ENCODE measurements around the gene RBM38.

The RBM38 gene

GRCh38 chr20:57372581-57373350 is 18.4 kb upstream of the RBM38 start:
- Histone ChIP-seq H3K27me3 (no peaks in the 10 kb centered on the region), H3K4me3 (ENCODE audit: low read depth in 1 of 2, low read length in 1 of 2) (no peak overlapping the region)

DNA sequence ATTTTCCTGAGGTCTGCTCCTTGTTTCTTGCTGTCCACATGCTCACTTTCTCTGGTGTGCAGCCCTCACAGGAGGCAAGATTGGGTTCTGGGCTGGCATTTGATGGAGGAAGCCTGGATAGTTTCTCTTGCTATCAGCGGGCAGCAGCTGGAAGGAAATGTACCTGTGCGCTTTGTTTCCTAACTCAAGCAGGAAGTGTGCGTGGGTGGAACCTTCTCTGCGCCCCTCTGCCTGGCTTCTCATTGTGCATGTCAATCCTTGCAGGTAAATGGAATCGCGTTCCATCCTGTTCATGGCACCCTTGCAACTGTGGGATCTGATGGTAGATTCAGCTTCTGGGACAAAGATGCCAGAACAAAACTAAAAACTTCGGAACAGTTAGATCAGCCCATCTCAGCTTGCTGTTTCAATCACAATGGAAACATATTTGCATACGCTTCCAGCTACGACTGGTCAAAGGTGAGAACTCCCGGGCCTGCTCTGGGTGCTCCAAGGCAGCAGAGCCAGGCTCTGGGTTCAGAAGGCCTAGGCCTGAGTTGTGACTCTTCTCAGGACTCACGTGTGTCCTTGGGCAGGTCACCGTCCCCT is 16.8 kb upstream of the RBM38 start:
- TF ChIP-seq CTCF (IDR thresholded peaks at IDR 0.05), result no peak
- Histone ChIP-seq H3K27me3 (no peaks in the 10 kb centered on the region), H3K36me3 (peaks cover 54% of the 10 kb centered on the region), H3K27ac (peak overlapping the region; percentile 92), H3K4me3 (ENCODE audit: low read depth in 1 of 2, low read length in 1 of 2) (peak overlapping the region; percentile 63 to 71), H3K9me3 (no peaks in the 10 kb centered on the region), H3K4me1 (ENCODE audit: control insufficient read depth in 1 of 2, insufficient read depth in 1 of 2, low read depth in 1 of 2, low read length in 1 of 2) (peaks cover 55 to 60% of the 10 kb centered on the region in 2 experiments)

More at GRCh38 chr20:57372581-57373350, 18.4 kb upstream of the RBM38 start:
- peaks cover 53% of the 10 kb centered on the region for H3K36me3 ChIP-seq
- no peaks in the 10 kb centered on the region for H3K9me3 ChIP-seq
- H3K27ac ChIP-seq, result peak overlapping the region; percentile 92
- no peak for TF ChIP-seq CTCF (IDR thresholded peaks at IDR 0.05)
- H3K4me1 ChIP-seq (ENCODE audit: control insufficient read depth in 1 of 2, insufficient read depth in 1 of 2, low read depth in 1 of 2, low read length in 1 of 2), result peaks cover 56 to 61% of the 10 kb centered on the region in 2 experiments

- peak; percentile 67 for TF ChIP-seq CTCF (IDR thresholded peaks at IDR 0.05)
- Histone ChIP-seq H3K27ac (peak overlapping the region; percentile 92), H3K27me3 (no peaks in the 10 kb centered on the region), H3K9me3 (no peaks in the 10 kb centered on the region), H3K4me3 (ENCODE audit: low read depth in 1 of 2, low read length in 1 of 2) (peak overlapping the region; percentile 63 to 71), H3K36me3 (peaks cover 55% of the 10 kb centered on the region), H3K4me1 (ENCODE audit: control insufficient read depth in 1 of 2, insufficient read depth in 1 of 2, low read depth in 1 of 2, low read length in 1 of 2) (peaks cover 49 to 54% of the 10 kb centered on the region in 2 experiments)
Measured at GRCh38 chr20:57374931-57375651, 16.1 kb upstream of the RBM38 start.

DNA sequence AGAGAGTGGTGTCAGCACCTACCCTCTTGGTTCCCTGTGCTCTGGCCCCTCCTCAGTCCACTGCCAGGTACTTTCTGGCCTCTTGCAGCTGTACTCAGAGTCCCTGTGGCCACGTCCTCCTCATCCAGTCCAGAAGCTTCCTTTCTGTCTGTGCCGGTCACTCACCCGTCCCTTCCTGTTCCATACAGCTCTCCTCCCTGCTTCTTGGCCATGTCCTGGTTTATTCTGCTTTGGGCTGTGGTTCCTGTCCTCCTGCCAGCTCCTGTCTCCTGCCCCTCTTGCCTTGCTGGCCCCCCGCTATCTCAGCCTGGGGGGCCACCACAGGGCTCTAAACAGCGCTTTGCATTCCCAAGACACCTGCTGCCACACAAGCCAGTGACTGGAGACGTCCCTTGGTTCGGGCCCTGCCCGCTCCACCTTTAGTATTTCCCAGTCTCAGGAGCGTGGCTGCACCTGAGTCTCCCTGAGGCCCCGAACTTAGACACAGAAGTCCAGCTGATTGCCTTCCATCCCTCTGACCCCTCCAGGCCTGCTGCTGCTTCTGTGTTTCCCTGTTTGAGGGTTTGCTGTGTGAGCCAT is 15.5 kb upstream of the RBM38 start:
- H3K27ac ChIP-seq, result peak overlapping the region; percentile 92
- no peaks in the 10 kb centered on the region for H3K27me3 ChIP-seq
- TF ChIP-seq CTCF (IDR thresholded peaks at IDR 0.05), result no peak
- no peaks in the 10 kb centered on the region for H3K9me3 ChIP-seq
- H3K4me1 ChIP-seq (ENCODE audit: control insufficient read depth in 1 of 2, insufficient read depth in 1 of 2, low read depth in 1 of 2, low read length in 1 of 2), result peaks cover 48 to 53% of the 10 kb centered on the region in 2 experiments
- peaks cover 55% of the 10 kb centered on the region for H3K36me3 ChIP-seq
- peak overlapping the region; percentile 63 to 71 for H3K4me3 ChIP-seq (ENCODE audit: low read depth in 1 of 2, low read length in 1 of 2)

DNA sequence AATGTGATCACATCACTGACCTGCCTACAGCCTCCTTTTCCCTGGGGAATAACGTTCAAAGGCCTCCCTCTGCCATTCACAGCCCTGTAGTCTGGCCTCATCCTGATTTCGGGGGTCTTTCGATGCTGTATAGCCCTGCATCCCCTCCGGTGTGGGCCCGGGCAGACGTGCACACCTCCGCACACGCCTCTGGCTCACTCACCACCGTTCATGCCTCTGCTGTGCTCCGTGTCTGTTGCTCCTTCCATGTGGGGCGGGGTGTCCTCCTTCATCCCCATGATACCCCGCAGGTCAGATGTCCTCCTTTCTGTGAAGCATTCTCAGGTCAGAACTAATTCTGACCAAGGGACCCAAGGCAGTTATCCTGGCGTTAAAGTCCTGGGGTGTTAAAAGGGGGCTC is 13.8 kb upstream of the RBM38 start:
- Histone ChIP-seq H3K27me3 (no peaks in the 10 kb centered on the region), H3K36me3 (peaks cover 44% of the 10 kb centered on the region), H3K27ac (peak overlapping the region; percentile 48), H3K4me1 (ENCODE audit: control insufficient read depth in 1 of 2, insufficient read depth in 1 of 2, low read depth in 1 of 2, low read length in 1 of 2) (peaks cover 57 to 64% of the 10 kb centered on the region in 2 experiments), H3K9me3 (no peaks in the 10 kb centered on the region), H3K4me3 (ENCODE audit: low read depth in 1 of 2, low read length in 1 of 2) (peak overlapping the region in 1 of 2 experiments; percentile 4)
- no peak for TF ChIP-seq CTCF (IDR thresholded peaks at IDR 0.05)

Data from neutrophil (primary cell).